Loucy (cell line): ENCODE measurements around the gene ZNF14.

ENCODE experiments used
- CTCF ChIP-seq: fragments of 200-600 bp; sonication (generic); conservative IDR thresholded peaks from 2 replicates; pipeline ENCODE4 v1.5.1; 2014; ENCODE audit warnings: mild to moderate bottlenecking, antibody characterized with exemption, low read length
- EZH2phosphoT487 ChIP-seq: fragments of 200-600 bp; IDR thresholded peaks from 2 replicates; pipeline ENCODE4 v1.6.1; 2018; ENCODE audit warnings: antibody characterized with exemption, mild to moderate bottlenecking, moderate library complexity, borderline replicate concordance

- TF ChIP-seq CTCF = no peak
- TF ChIP-seq EZH2phosphoT487 = no peak
Measured at GRCh38 chr19:19742773-19743172, 9.9 kb upstream of the ZNF14 start.
